ENCODE measurements around the gene CYP4F2.
"Not testable (repeated sequence)": the region's sequence is repeated elsewhere in the genome, so short reads cannot be mapped to it uniquely, and the experiment has no call there.

The CYP4F2 gene

GRCh38 chr19:15863272-15863671, 34.6 kb downstream of the CYP4F2 start:
- ChIA-PET POLR2A (no interaction called here), CTCF (no interaction called here)
- H3K4me3 ChIP-seq (ENCODE audit: low read depth, low read length) = no peak overlapping the region
- no peak for DNase-seq (ENCODE audit: low read depth, low spot score)
- no peak for TF ChIP-seq CTCF (IDR thresholded peaks at IDR 0.05; ENCODE audit: insufficient read depth, low read length, missing control alignments)

GRCh38 chr19:15862444-15862843, 35.4 kb downstream of the CYP4F2 start:
- ChIA-PET POLR2A (no interaction called here), CTCF (no interaction called here)
- TF ChIP-seq CTCF (IDR thresholded peaks at IDR 0.05; ENCODE audit: insufficient read depth, low read length, missing control alignments) = no peak
- no peak for DNase-seq (ENCODE audit: low read depth, low spot score)
- no peak overlapping the region for H3K4me3 ChIP-seq (ENCODE audit: low read depth, low read length)

GRCh38 chr19:15860522-15860921, 37.4 kb downstream of the CYP4F2 start:
- no peak for TF ChIP-seq CTCF (IDR thresholded peaks at IDR 0.05; ENCODE audit: insufficient read depth, low read length, missing control alignments)
- no peak for DNase-seq (ENCODE audit: low read depth, low spot score)
- no peak overlapping the region for H3K4me3 ChIP-seq (ENCODE audit: low read depth, low read length)
- ChIA-PET POLR2A (no interaction called here), CTCF (no interaction called here)

- no peak overlapping the region for H3K4me3 ChIP-seq (ENCODE audit: low read depth, low read length)
- TF ChIP-seq CTCF (IDR thresholded peaks at IDR 0.05; ENCODE audit: insufficient read depth, low read length, missing control alignments) = no peak
- POLR2A ChIA-PET = no interaction called here
- CTCF ChIA-PET = no interaction called here
- no peak for DNase-seq (ENCODE audit: low read depth, low spot score)
Measured at GRCh38 chr19:15859187-15859586, 38.7 kb downstream of the CYP4F2 start.

- H3K4me3 ChIP-seq (ENCODE audit: low read depth, low read length) = no peak overlapping the region
- POLR2A ChIA-PET = no interaction called here
- TF ChIP-seq CTCF (IDR thresholded peaks at IDR 0.05; ENCODE audit: insufficient read depth, low read length, missing control alignments) = no peak
- no peak for DNase-seq (ENCODE audit: low read depth, low spot score)
- CTCF ChIA-PET = no interaction called here
Measured at GRCh38 chr19:15850385-15850784, 47.5 kb downstream of the CYP4F2 start.

- ChIA-PET POLR2A (no interaction called here), CTCF (no interaction called here)
- DNase-seq (ENCODE audit: low read depth, low spot score) = no peak
- H3K4me3 ChIP-seq (ENCODE audit: low read depth, low read length) = no peak overlapping the region
- no peak for TF ChIP-seq CTCF (IDR thresholded peaks at IDR 0.05; ENCODE audit: insufficient read depth, low read length, missing control alignments)
Measured at GRCh38 chr19:15846923-15847322, 51.0 kb downstream of the CYP4F2 start.

GRCh38 chr19:15843894-15844222, 54.0 kb downstream of the CYP4F2 start:
- DNase-seq (ENCODE audit: low read depth, low spot score); H3K4me3 ChIP-seq (ENCODE audit: low read depth, low read length); POLR2A ChIA-PET; CTCF ChIA-PET: not testable (repeated sequence)

Data from AG04449 (cell line).